HepG2 (cell line): Measurements from ENCODE around the gene B4GALT3. TPM values are rescaled to one million over a fixed set of nuclear protein-coding genes. Genes with fewer than 3 reads are reported as not detected.

Source experiments
- ASH2L ChIP-seq: fragments of 300-600, 200-600 bp; sonication (generic); IDR thresholded peaks from 2 replicates; pipeline ENCODE4 v1.7.0; 2017; ENCODE audit warnings: low read depth, mild to moderate bottlenecking, moderate library complexity, mixed read lengths, low read length; ENCODE audit not compliant: insufficient read length
- EHMT2 ChIP-seq: fragments of 200-600 bp; sonication (generic); IDR thresholded peaks from 2 replicates; pipeline ENCODE4 v1.7.0; 2017; ENCODE audit warnings: antibody characterized with exemption, low read depth, low read length, borderline replicate concordance
- IKZF4 ChIP-seq: sonication (generic); formaldehyde crosslinking; IDR thresholded peaks from 2 replicates; pipeline ENCODE4 v1.5.1; 2020; ENCODE audit warnings: borderline replicate concordance, mild to moderate bottlenecking, low read depth, missing genetic modification reagents; ENCODE audit errors: not compliant biosample characterization
- KAT2B ChIP-seq: fragments of 150-350 bp; IDR thresholded peaks from 2 replicates; pipeline ENCODE4 v1.6.1; 2014; ENCODE audit warnings: low read depth, low read length, borderline replicate concordance
- KLF16 ChIP-seq, 2 experiments: sonication (generic) in 1 of 2; formaldehyde crosslinking in 1 of 2; IDR thresholded peaks; 2 replicates each; pipeline versions ENCODE4 v1.6.1 to v1.8.0; 2016 to 2023; ENCODE audit warnings: missing genetic modification reagents in 2 of 2, missing compliant biosample characterization in 1 of 2
- MAF1 ChIP-seq: sonication (generic); formaldehyde crosslinking; IDR thresholded peaks from 2 replicates; pipeline ENCODE4 v1.5.0; 2020; ENCODE audit warnings: missing genetic modification reagents, borderline replicate concordance
- MBNL3 ChIP-seq: fragments of 250-450 bp; sonication (Bioruptor Pico); conservative IDR thresholded peaks from 2 replicates; pipeline ENCODE4 v1.8.0; 2022; ENCODE audit warnings: mild to moderate bottlenecking, inconsistent platforms
- SUZ12 ChIP-seq: fragments of 150-350 bp; IDR thresholded peaks from 2 replicates; pipeline ENCODE4 v1.6.1; 2014; ENCODE audit warnings: low read depth, low read length
- THYN1 ChIP-seq: sonication (generic); formaldehyde crosslinking; IDR thresholded peaks from 2 replicates; pipeline ENCODE4 v1.8.1; 2023; ENCODE audit warnings: low read depth, mild to moderate bottlenecking, moderate library complexity, missing genetic modification reagents, borderline replicate concordance
- XBP1 ChIP-seq: sonication (generic); formaldehyde crosslinking; IDR thresholded peaks from 2 replicates; pipeline ENCODE4 v1.5.0; 2020; ENCODE audit warnings: missing genetic modification reagents
- ZEB1 ChIP-seq: IDR thresholded peaks from 2 replicates; pipeline ENCODE4 v1.6.1; 2012; ENCODE audit warnings: mild to moderate bottlenecking, low read depth, inconsistent platforms; ENCODE audit not compliant: insufficient replicate concordance
- ZIK1 ChIP-seq: sonication (generic); formaldehyde crosslinking; IDR thresholded peaks from 2 replicates; pipeline ENCODE4 v1.5.0; 2020; ENCODE audit warnings: mild to moderate bottlenecking, low read depth, missing genetic modification reagents, borderline replicate concordance
- ZKSCAN1 ChIP-seq: fragments of 150-350 bp; IDR thresholded peaks from 2 replicates; pipeline ENCODE4 v1.6.1; 2014; ENCODE audit warnings: low read length
- ZMYM4 ChIP-seq: sonication (generic); formaldehyde crosslinking; IDR thresholded peaks from 2 replicates; pipeline ENCODE4 v1.8.1; 2023; ENCODE audit warnings: mild to moderate bottlenecking, missing genetic modification reagents
- ZNF205 ChIP-seq: IDR thresholded peaks from 2 replicates; pipeline ENCODE4 v1.6.1; 2018; ENCODE audit warnings: missing biosample characterization, missing genetic modification reagents
- ZNF207 ChIP-seq: fragments of 450-650 bp; IDR thresholded peaks from 2 replicates; pipeline ENCODE4 v1.6.1; 2016; ENCODE audit warnings: antibody characterized with exemption, borderline replicate concordance
- polyA plus RNA-seq, 8 experiments: library from polyadenylated mRNA; depleted of rRNA in 3 of 8; stranded (reverse) in 7 of 8; unstranded in 1 of 8; fragments of >200 nt; fragmentation: Illumina TruSeq in 4 of 8; extraction: Trizol in 4 of 8; gene quantifications; 2 replicates each; pipeline versions ENCODE4 v1.2.1 to v1.2.3, GENCODE V29; 2011 to 2016; ENCODE audit warnings: low read depth in 4 of 8, missing spikeins in 1 of 8, mixed read lengths in 1 of 8; ENCODE audit not compliant: insufficient read depth in 1 of 8
- total RNA-seq, 5 experiments: library from RNA; depleted of rRNA; stranded (reverse); fragments of >200 nt; fragmentation: Illumina TruSeq; extraction: Trizol; gene quantifications; 2 replicates each; pipeline ENCODE4 v1.2.3, GENCODE V29; 2016; ENCODE audit warnings: low read depth in 1 of 5
- TF ChIP-seq, protein P1 (sequence below): sonication (generic); formaldehyde crosslinking; IDR thresholded peaks from 2 replicates; pipeline ENCODE4 v1.5.0; 2020; ENCODE audit warnings: missing genetic modification reagents, mild to moderate bottlenecking, borderline replicate concordance
- TF ChIP-seq, protein P2 (sequence below): sonication (generic); formaldehyde crosslinking; IDR thresholded peaks from 2 replicates; pipeline ENCODE4 v1.4.0; 2020; ENCODE audit warnings: missing genetic modification reagents, low read depth, mild to moderate bottlenecking, borderline replicate concordance
- TF ChIP-seq, protein P3 (sequence below): IDR thresholded peaks from 2 replicates; pipeline ENCODE4 v1.6.1; 2018; ENCODE audit warnings: missing genetic modification reagents
- TF ChIP-seq, protein P4 (sequence below): sonication (generic); formaldehyde crosslinking; IDR thresholded peaks from 2 replicates; pipeline ENCODE4 v1.5.1; 2020; ENCODE audit warnings: mild to moderate bottlenecking, missing genetic modification reagents, borderline replicate concordance
- TF ChIP-seq, protein P5 (sequence below): IDR thresholded peaks from 2 replicates; pipeline ENCODE4 v1.6.1; 2016; ENCODE audit warnings: low read depth, borderline replicate concordance
- TF ChIP-seq, protein P6 (sequence below): sonication (generic); formaldehyde crosslinking; IDR thresholded peaks from 2 replicates; pipeline ENCODE4 v1.4.0; 2020; ENCODE audit warnings: mild to moderate bottlenecking, missing genetic modification reagents

B4GALT3 gene
- total and polyA plus RNA-seq, 2 of the 13 experiments (the other 11 are each of a cell fraction or from before 2014, with no cell fraction given) = 35.6 to 40.4 TPM

DNA sequence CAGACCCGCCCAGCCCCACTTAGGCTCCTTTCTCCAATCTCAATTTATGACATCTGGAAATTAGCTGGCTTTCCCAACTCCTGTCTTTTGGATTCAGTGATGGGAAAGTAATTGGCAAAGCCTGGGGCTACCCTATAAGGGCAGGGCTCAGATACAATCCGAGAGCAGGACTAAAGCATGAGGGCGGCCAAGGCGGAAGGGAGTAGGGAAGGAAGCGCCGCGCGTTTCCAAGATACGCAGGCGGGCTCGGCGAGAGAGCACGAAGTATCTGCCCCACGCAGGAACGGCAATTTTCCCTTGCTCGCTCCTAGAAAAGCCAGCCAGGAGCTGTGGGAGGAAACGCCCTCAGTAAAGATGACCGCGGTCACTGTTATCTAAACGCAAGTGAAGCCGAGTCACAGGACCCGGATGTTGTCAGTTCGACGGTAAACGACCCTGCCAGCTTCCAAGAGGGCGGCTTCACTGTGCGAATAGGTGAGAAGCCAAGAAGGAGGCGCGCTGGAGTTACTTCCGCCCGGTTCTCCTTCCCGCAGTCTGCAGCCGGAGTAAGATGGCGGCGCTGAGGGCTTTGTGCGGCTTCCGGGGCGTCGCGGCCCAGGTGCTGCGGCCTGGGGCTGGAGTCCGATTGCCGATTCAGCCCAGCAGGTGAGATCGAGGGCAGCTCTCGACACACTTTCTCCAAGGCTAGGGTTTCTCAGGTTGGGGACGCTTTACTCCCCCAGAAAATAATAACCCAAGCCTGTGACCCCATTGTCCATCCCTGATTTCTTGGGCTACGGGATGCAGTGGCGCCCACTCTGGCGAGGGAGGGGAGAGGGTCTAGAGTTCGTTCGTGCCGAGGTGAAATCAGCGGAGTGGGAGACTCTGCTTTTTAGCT, 24.8 kb upstream of the B4GALT3 start, which contains the start of gene NDUFS2 (continued):
- TF ChIP-seq IKZF4 (CRISPR knock-in tag) (no peak), SUZ12 (no peak), ZMYM4 (CRISPR knock-in tag) (peak; percentile 53; the same call in 1 of the 2 replicates), MAF1 (CRISPR knock-in tag) (no peak), XBP1 (CRISPR knock-in tag) (no peak), KLF16 (CRISPR knock-in tag; IDR thresholded peaks at IDR 0.05) (peak in 1 of 2 experiments; percentile 87; a peak in 2 of 4 replicates), EHMT2 (no peak), ZNF207 (no peak), ZNF205 (CRISPR knock-in tag) (no peak), THYN1 (no peak), MBNL3 (CRISPR knock-in tag) (no peak), ASH2L (peak; percentile 89), ZKSCAN1 (no peak), KAT2B (no peak), ZIK1 (peak; percentile 66; the same call in 1 of the 2 replicates), ZEB1 (peak; percentile 72)
- TF ChIP-seq, protein P1, sequence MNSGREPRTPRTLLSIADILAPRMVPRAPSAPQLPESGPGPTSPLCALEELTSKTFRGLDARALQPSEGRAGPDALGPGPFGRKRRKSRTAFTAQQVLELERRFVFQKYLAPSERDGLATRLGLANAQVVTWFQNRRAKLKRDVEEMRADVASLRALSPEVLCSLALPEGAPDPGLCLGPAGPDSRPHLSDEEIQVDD (CRISPR knock-in tag) = no peak
- TF ChIP-seq, protein P2, sequence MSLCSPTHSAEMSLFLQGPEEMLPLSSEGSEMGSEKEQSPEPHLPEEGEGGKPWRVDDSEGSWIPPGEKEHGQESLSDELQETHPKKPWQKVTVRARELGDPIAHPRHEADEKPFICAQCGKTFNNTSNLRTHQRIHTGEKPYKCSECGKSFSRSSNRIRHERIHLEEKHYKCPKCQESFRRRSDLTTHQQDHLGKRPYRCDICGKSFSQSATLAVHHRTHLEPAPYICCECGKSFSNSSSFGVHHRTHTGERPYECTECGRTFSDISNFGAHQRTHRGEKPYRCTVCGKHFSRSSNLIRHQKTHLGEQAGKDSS (CRISPR knock-in tag) = peak; percentile 51; the same call in 1 of the 2 replicates
- TF ChIP-seq, protein P3, sequence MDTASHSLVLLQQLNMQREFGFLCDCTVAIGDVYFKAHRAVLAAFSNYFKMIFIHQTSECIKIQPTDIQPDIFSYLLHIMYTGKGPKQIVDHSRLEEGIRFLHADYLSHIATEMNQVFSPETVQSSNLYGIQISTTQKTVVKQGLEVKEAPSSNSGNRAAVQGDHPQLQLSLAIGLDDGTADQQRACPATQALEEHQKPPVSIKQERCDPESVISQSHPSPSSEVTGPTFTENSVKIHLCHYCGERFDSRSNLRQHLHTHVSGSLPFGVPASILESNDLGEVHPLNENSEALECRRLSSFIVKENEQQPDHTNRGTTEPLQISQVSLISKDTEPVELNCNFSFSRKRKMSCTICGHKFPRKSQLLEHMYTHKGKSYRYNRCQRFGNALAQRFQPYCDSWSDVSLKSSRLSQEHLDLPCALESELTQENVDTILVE (CRISPR knock-in tag) = 0 out of 2 replicates have a peak, but pooled peaks have one; percentile 22
- TF ChIP-seq, protein P4, sequence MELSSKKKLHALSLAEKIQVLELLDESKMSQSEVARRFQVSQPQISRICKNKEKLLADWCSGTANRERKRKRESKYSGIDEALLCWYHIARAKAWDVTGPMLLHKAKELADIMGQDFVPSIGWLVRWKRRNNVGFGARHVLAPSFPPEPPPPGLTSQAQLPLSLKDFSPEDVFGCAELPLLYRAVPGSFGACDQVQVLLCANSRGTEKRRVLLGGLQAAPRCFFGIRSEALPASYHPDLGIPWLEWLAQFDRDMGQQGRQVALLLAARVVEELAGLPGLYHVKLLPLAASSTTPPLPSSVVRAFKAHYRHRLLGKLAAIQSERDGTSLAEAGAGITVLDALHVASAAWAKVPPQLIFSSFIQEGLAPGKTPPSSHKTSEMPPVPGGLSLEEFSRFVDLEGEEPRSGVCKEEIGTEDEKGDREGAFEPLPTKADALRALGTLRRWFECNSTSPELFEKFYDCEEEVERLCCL (CRISPR knock-in tag) = peak; percentile 86; the same call in 1 of the 2 replicates
- TF ChIP-seq, protein P5, sequence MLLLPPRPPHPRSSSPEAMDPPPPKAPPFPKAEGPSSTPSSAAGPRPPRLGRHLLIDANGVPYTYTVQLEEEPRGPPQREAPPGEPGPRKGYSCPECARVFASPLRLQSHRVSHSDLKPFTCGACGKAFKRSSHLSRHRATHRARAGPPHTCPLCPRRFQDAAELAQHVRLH = 0 out of 2 replicates have a peak, but pooled peaks have one; percentile 44
- TF ChIP-seq, protein P6, sequence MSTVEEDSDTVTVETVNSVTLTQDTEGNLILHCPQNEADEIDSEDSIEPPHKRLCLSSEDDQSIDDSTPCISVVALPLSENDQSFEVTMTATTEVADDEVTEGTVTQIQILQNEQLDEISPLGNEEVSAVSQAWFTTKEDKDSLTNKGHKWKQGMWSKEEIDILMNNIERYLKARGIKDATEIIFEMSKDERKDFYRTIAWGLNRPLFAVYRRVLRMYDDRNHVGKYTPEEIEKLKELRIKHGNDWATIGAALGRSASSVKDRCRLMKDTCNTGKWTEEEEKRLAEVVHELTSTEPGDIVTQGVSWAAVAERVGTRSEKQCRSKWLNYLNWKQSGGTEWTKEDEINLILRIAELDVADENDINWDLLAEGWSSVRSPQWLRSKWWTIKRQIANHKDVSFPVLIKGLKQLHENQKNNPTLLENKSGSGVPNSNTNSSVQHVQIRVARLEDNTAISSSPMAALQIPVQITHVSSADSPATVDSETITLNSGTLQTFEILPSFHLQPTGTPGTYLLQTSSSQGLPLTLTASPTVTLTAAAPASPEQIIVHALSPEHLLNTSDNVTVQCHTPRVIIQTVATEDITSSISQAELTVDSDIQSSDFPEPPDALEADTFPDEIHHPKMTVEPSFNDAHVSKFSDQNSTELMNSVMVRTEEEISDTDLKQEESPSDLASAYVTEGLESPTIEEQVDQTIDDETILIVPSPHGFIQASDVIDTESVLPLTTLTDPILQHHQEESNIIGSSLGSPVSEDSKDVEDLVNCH (CRISPR knock-in tag) = peak; percentile 99; the same call in 1 of the 2 replicates
